Measurements from ENCODE around the gene PKN3. TPM values are rescaled to one million over a fixed set of nuclear protein-coding genes. Genes with fewer than 3 reads are reported as not detected.
"Not testable (repeated sequence)": the region's sequence is repeated elsewhere in the genome, so short reads cannot be mapped to it uniquely, and the experiment has no call there.

Gene PKN3
- total RNA-seq, 1 donor from 2014 or later, result 4.4 TPM

DNA sequence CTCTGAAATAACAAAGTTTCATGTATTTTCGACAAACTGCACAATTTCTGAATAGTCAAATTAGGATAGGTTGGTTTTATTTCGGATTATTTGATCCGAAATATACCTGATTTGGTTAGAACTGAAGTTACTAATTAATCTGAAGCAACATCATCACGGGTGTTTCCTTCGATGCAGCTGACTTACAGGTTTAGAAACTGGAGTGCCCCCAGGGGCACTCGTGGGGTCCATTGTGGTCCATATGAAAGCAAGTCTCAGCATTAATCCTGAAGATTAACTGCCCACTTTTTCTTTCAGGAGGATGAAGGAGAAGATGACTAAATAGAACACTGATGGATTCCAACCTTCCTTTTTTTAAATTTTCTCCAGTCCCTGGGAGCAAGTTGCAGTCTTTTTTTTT, 8.0 kb upstream of the PKN3 start:
- Mint-ChIP-seq H3K36me3 (peaks cover 43% of the 10 kb centered on the region), H3K4me3 (no peak overlapping the region), H3K27ac (no peak overlapping the region), H3K4me1 (peaks cover 19% of the 10 kb centered on the region), H3K27me3 (ENCODE audit: insufficient read depth, low read depth) (no peaks in the 10 kb centered on the region), H3K9me3 (no peaks in the 10 kb centered on the region)
- no peak overlapping the region for H2AFZ ChIP-seq (replicated peaks)
- H3K4me1 ChIP-seq, result peaks cover 14% of the 10 kb centered on the region
- peaks cover 59% of the 10 kb centered on the region for H3K79me2 ChIP-seq (ENCODE audit: low read depth)
- H3K4me2 ChIP-seq, result no peak overlapping the region
- H3K9me3 ChIP-seq (ENCODE audit: low read depth), result no peaks in the 10 kb centered on the region
- H4K20me1 ChIP-seq (ENCODE audit: low read depth), result peaks cover 73% of the 10 kb centered on the region
- H3K36me3 ChIP-seq, result peaks cover 42% of the 10 kb centered on the region
- H3F3A ChIP-seq (ENCODE audit: low read depth), result peaks cover 80% of the 10 kb centered on the region
- TF ChIP-seq, protein P1, sequence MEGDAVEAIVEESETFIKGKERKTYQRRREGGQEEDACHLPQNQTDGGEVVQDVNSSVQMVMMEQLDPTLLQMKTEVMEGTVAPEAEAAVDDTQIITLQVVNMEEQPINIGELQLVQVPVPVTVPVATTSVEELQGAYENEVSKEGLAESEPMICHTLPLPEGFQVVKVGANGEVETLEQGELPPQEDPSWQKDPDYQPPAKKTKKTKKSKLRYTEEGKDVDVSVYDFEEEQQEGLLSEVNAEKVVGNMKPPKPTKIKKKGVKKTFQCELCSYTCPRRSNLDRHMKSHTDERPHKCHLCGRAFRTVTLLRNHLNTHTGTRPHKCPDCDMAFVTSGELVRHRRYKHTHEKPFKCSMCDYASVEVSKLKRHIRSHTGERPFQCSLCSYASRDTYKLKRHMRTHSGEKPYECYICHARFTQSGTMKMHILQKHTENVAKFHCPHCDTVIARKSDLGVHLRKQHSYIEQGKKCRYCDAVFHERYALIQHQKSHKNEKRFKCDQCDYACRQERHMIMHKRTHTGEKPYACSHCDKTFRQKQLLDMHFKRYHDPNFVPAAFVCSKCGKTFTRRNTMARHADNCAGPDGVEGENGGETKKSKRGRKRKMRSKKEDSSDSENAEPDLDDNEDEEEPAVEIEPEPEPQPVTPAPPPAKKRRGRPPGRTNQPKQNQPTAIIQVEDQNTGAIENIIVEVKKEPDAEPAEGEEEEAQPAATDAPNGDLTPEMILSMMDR (IDR thresholded peaks at IDR 0.05), result no peak
- TF ChIP-seq EZH2 (IDR thresholded peaks at IDR 0.05) (no peak), EZH2phosphoT487 (IDR thresholded peaks at IDR 0.05) (no peak)
- H3K27ac ChIP-seq, result no peak overlapping the region
- H3K4me3 ChIP-seq, result no peak overlapping the region
- H3K9ac ChIP-seq, result no peak overlapping the region
- H3K27me3 ChIP-seq, result no peaks in the 10 kb centered on the region
- no peak for DNase-seq (ENCODE audit: low spot score)

DNA sequence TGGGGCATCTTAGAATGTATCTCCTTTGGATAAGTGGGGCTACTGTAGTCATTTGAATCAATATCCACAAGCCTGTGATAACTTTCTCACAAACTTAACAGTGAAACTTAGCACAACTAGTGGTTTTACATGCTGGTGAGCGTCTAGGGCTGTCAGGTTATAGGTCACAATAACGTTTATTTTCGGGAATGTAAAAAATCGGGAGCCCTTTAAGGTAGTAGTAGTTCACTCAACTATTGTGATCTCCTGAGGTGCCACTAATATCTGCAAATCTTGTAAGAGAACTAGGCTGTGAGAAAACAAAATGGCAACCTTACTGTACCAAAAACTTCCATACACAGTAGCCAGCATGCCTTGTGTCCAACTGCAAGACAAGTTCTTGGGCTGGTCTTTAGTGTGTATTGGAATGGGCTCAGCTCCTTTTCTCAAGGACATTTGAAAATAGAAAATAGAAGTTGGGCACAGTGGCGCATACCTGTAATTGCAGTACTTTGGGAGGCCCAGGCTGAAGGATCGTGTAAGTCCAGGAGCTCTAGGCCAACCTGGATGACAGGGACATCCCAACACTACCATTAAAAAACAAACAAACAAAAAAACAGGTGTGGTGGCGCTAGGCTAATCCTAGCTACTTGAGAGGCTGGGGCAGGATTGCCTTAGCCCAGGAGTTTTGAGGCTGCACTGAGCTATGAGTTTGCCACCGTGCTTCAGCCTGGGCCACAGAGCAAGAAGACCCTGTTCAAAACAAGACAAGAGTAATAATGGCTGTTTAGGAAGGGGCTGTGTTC, 5.2 kb upstream of the PKN3 start:
- no peak for DNase-seq (ENCODE audit: low spot score)
- H3K36me3 ChIP-seq, result peaks cover 31% of the 10 kb centered on the region
- Mint-ChIP-seq H3K27ac (no peak overlapping the region), H3K4me3 (no peak overlapping the region), H3K4me1 (peaks cover 14% of the 10 kb centered on the region), H3K27me3 (ENCODE audit: insufficient read depth, low read depth) (no peaks in the 10 kb centered on the region), H3K9me3 (no peaks in the 10 kb centered on the region), H3K36me3 (peaks cover 29% of the 10 kb centered on the region)
- H3K9ac ChIP-seq, result no peak overlapping the region
- H3K4me2 ChIP-seq, result no peak overlapping the region
- peaks cover 34% of the 10 kb centered on the region for H3K79me2 ChIP-seq (ENCODE audit: low read depth)
- no peaks in the 10 kb centered on the region for H3K9me3 ChIP-seq (ENCODE audit: low read depth)
- H3K4me3 ChIP-seq, result no peak overlapping the region
- peak overlapping the region; percentile 47 for H3K27ac ChIP-seq
- peaks cover 80% of the 10 kb centered on the region for H3F3A ChIP-seq (ENCODE audit: low read depth)
- no peaks in the 10 kb centered on the region for H3K27me3 ChIP-seq
- H2AFZ ChIP-seq (replicated peaks), result no peak overlapping the region
- no peaks in the 10 kb centered on the region for H3K4me1 ChIP-seq
- peaks cover 52% of the 10 kb centered on the region for H4K20me1 ChIP-seq (ENCODE audit: low read depth)
- TF ChIP-seq, protein P1 (IDR thresholded peaks at IDR 0.05), result no peak

DNA sequence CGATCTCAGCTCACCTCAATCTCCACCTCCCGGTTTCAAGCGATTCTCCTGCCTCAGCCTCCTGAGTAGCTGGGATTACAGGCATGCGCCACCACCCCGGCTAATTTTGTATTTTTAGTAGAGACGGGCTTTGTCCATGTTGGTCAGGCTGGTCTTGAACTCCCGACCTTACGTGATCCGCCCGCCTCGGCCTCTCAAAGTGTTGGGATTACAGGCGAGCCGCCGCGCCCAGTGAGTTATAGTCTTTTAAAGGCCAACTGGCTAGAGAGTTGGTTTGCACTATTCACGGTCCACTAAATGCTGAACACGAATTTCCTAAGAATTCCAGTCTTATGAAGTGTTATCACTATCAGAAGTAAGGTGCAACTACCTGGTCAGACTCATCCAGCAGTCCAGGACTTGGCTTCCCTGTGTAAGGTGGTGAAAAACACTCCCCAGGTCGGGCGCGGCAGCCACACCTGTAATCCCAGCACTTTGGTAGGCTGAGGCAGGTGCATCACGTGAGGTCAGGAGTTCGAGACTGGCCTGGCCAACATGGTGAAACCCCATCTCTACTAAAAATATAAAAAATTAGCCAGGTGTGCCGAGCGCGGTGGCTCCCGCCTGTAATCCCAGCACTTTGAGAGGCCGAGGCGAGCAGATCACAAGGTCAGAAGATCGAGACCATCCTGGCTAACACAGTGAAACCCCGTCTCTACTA, 3.1 kb upstream of the PKN3 start:
- not testable (repeated sequence) for H3K9me3 ChIP-seq (ENCODE audit: low read depth); H3K27ac ChIP-seq; H3K9ac ChIP-seq; H2AFZ ChIP-seq (replicated peaks); H3K4me3 Mint-ChIP-seq; DNase-seq (ENCODE audit: low spot score); H3K27me3 ChIP-seq; H3K9me3 Mint-ChIP-seq; H3K4me3 ChIP-seq; H3K4me2 ChIP-seq; H3K27me3 Mint-ChIP-seq (ENCODE audit: insufficient read depth, low read depth); H3K27ac Mint-ChIP-seq; H3K4me1 ChIP-seq
- peaks cover 15% of the 10 kb centered on the region for H3K4me1 Mint-ChIP-seq
- H3K36me3 ChIP-seq, result peaks cover 11% of the 10 kb centered on the region
- peaks cover 66% of the 10 kb centered on the region for H3F3A ChIP-seq (ENCODE audit: low read depth)
- H4K20me1 ChIP-seq (ENCODE audit: low read depth), result peaks cover 35% of the 10 kb centered on the region
- peaks cover 13% of the 10 kb centered on the region for H3K79me2 ChIP-seq (ENCODE audit: low read depth)
- H3K36me3 Mint-ChIP-seq, result peaks cover 19% of the 10 kb centered on the region

Data from neural progenitor cell (in vitro differentiated cells).